ENCODE data around the gene STUM.

The STUM gene

GRCh38 chr1:226577401-226578180, 29.0 kb downstream of the STUM start:
- Histone ChIP-seq H3K36me3 (ENCODE audit: insufficient read depth, low read length) (no peaks in the 10 kb centered on the region), H3K9ac (ENCODE audit: low read depth, low read length) (no peak overlapping the region)
- no peak for ATAC-seq (ENCODE audit: insufficient read depth, low read depth)

GRCh38 chr1:226578946-226579578, 30.5 kb downstream of the STUM start:
- Histone ChIP-seq H2AFZ (ENCODE audit: low read depth, low read length) (no peak overlapping the region), H3K9ac (ENCODE audit: low read depth, low read length) (no peak overlapping the region), H3K27me3 (ENCODE audit: insufficient read depth, low read length, poor library complexity) (no peaks in the 10 kb centered on the region), H4K20me1 (ENCODE audit: insufficient read depth, low read length) (no peaks in the 10 kb centered on the region), H3K79me2 (ENCODE audit: insufficient read depth, low read length) (no peaks in the 10 kb centered on the region), H3K4me2 (ENCODE audit: insufficient read depth, low read length) (no peak overlapping the region), H3K9me3 (ENCODE audit: insufficient read depth, low read length, severe bottlenecking) (no peaks in the 10 kb centered on the region), H3K36me3 (ENCODE audit: insufficient read depth, low read length) (no peaks in the 10 kb centered on the region), H3K4me3 (ENCODE audit: low read depth in 1 of 2, low read length in 2 of 2) (no peak overlapping the region), H3K4me1 (ENCODE audit: insufficient read depth, low read length) (no peaks in the 10 kb centered on the region), H3K27ac (ENCODE audit: low read length) (no peak overlapping the region)
- DNase-seq (no peak), ATAC-seq (ENCODE audit: insufficient read depth, low read depth) (no peak)
- no peak for TF ChIP-seq EZH2 (IDR thresholded peaks at IDR 0.05; ENCODE audit: borderline replicate concordance, low read depth, low read length, severe bottlenecking)
- TF ChIP-seq CTCF (IDR thresholded peaks at IDR 0.05; ENCODE audit: borderline replicate concordance, extremely low read depth, low read length, poor library complexity, severe bottlenecking), result no peak

More at GRCh38 chr1:226577401-226578180, 29.0 kb downstream of the STUM start:
- H3K27me3 ChIP-seq (ENCODE audit: insufficient read depth, low read length, poor library complexity), result no peaks in the 10 kb centered on the region
- no peaks in the 10 kb centered on the region; the same call in 1 of the 2 replicates for H4K20me1 ChIP-seq (ENCODE audit: insufficient read depth, low read length)
- TF ChIP-seq EZH2 (IDR thresholded peaks at IDR 0.05; ENCODE audit: borderline replicate concordance, low read depth, low read length, severe bottlenecking) (no peak), CTCF (IDR thresholded peaks at IDR 0.05; ENCODE audit: borderline replicate concordance, extremely low read depth, low read length, poor library complexity, severe bottlenecking) (no peak)
- H2AFZ ChIP-seq (ENCODE audit: low read depth, low read length), result no peak overlapping the region
- no peak for DNase-seq
- no peaks in the 10 kb centered on the region for H3K9me3 ChIP-seq (ENCODE audit: insufficient read depth, low read length, severe bottlenecking)
- H3K79me2 ChIP-seq (ENCODE audit: insufficient read depth, low read length), result no peaks in the 10 kb centered on the region
- no peak overlapping the region for H3K4me3 ChIP-seq (ENCODE audit: low read depth in 1 of 2, low read length in 2 of 2)
- H3K4me1 ChIP-seq (ENCODE audit: insufficient read depth, low read length), result no peaks in the 10 kb centered on the region
- no peak overlapping the region for H3K4me2 ChIP-seq (ENCODE audit: insufficient read depth, low read length)
- H3K27ac ChIP-seq (ENCODE audit: low read length), result no peak overlapping the region

GRCh38 chr1:226579781-226580323, 31.3 kb downstream of the STUM start:
- Histone ChIP-seq H3K36me3 (ENCODE audit: insufficient read depth, low read length) (no peaks in the 10 kb centered on the region), H3K4me2 (ENCODE audit: insufficient read depth, low read length) (no peak overlapping the region), H3K9me3 (ENCODE audit: insufficient read depth, low read length, severe bottlenecking) (no peaks in the 10 kb centered on the region), H3K79me2 (ENCODE audit: insufficient read depth, low read length) (no peaks in the 10 kb centered on the region), H3K27me3 (ENCODE audit: insufficient read depth, low read length, poor library complexity) (no peaks in the 10 kb centered on the region), H2AFZ (ENCODE audit: low read depth, low read length) (no peak overlapping the region), H3K4me1 (ENCODE audit: insufficient read depth, low read length) (no peaks in the 10 kb centered on the region), H4K20me1 (ENCODE audit: insufficient read depth, low read length) (no peaks in the 10 kb centered on the region), H3K9ac (ENCODE audit: low read depth, low read length) (no peak overlapping the region), H3K27ac (ENCODE audit: low read length) (no peak overlapping the region), H3K4me3 (ENCODE audit: low read depth in 1 of 2, low read length in 2 of 2) (no peak overlapping the region)
- no peak for ATAC-seq (ENCODE audit: insufficient read depth, low read depth)
- no peak for DNase-seq
- TF ChIP-seq EZH2 (IDR thresholded peaks at IDR 0.05; ENCODE audit: borderline replicate concordance, low read depth, low read length, severe bottlenecking) (no peak), CTCF (IDR thresholded peaks at IDR 0.05; ENCODE audit: borderline replicate concordance, extremely low read depth, low read length, poor library complexity, severe bottlenecking) (no peak)

Measured in DND-41 (cell line).